HG03139 (cell line): ENCODE data around the gene DAB1.

Experiments used
- ATAC-seq: cut with Tn5 transposase; IDR thresholded peaks from one replicate; pipeline ENCODE4 v1.9.1; 2021; ENCODE audit not compliant: unreplicated experiment

The DAB1 gene

DNA sequence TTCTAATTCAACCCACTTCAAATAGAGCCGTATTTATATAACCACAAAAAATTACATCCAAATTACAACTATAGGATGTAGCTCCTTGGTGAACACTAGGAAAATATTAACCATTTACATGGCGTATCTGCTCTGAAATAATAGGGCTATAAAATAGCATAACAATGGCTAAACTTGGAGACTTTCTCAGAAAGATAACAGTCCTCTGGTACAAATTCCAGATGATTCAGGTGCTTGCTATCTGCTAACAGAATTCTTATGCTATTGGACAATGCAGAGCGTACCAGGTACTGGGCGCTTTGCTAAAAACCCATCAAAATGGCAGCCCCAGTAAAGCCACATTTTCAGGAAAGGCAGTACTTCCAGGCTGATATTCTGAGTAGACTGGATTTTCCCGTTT is 248.4 kb downstream of the DAB1 start:
- no peak for ATAC-seq

GRCh38 chr1:57172040-57172439 is 251.8 kb downstream of the DAB1 start:
- ATAC-seq = no peak

GRCh38 chr1:57167997-57168396 is 255.9 kb downstream of the DAB1 start:
- no peak for ATAC-seq

- ATAC-seq = no peak
Measured at GRCh38 chr1:57165546-57165945, 258.3 kb downstream of the DAB1 start.

GRCh38 chr1:57164584-57164983 is 259.3 kb downstream of the DAB1 start:
- no peak for ATAC-seq

- ATAC-seq = no peak
Measured at GRCh38 chr1:57163789-57164188, 260.1 kb downstream of the DAB1 start.

- ATAC-seq = no peak
Measured at GRCh38 chr1:57163325-57163724, 260.5 kb downstream of the DAB1 start.

- ATAC-seq = no peak
Measured at GRCh38 chr1:57162607-57163261, 261.1 kb downstream of the DAB1 start.

- no peak for ATAC-seq
Measured at GRCh38 chr1:57160594-57160993, 263.3 kb downstream of the DAB1 start.

DNA sequence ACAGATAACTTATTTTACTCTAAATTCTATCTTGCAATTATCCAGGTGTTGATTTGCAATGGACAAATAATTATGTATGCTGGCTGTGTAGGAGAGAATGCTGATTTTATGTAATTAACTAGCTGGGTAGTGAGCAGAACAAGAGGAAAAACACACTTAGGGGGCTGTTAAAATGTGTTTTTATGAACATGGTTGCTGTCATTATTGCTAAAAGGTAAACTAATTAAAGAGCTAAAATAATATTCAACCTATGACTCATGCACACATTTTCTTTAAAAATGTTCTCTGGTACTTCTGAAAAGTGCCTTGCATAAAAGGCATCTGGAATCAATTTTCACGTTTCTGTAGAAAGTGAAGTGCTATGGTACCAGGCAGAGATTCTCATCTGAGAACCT is 265.3 kb downstream of the DAB1 start:
- no peak for ATAC-seq

DNA sequence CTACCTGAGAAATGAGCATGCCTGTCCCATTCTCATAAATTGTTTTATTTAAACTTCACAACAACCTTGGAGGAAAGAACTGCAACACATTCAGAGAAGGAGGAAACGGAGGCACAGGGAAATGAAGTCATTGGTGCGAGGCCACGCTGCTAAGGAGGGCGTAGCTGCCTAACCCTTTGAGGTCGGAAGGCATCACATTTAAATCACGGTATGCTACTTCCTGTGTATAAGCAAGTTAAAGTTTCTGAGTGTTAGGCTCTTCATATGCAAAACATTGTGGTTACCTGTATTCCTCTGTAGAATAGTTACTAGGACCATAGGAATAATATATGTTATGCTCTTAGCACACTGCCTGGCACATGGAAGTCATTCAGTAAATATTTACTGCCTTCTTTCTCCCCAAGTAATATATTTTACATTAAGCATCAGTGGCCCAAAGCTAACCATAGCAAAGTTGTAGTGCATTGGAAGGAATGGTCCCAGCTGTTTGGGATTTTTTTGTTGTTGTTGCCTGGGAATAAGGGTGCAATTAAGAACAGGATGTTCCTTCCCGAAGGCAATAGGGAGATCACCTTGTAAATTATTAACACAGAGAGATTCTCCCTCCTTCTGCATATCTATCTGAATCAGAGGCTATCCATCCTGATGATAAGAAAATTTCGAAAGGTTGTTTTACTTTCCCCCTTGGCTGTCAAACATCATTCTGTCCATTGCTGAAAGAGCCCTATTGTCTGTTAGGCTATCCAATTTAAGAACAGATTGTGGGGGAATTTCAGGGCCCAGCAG is 265.8 kb downstream of the DAB1 start:
- ATAC-seq = no peak

- ATAC-seq = no peak
Measured at GRCh38 chr1:57156907-57157306, 267.0 kb downstream of the DAB1 start.

- ATAC-seq = no peak
Measured at GRCh38 chr1:57146100-57146499, 277.8 kb downstream of the DAB1 start.

- ATAC-seq = no peak
Measured at GRCh38 chr1:57142999-57143398, 280.9 kb downstream of the DAB1 start.

DNA sequence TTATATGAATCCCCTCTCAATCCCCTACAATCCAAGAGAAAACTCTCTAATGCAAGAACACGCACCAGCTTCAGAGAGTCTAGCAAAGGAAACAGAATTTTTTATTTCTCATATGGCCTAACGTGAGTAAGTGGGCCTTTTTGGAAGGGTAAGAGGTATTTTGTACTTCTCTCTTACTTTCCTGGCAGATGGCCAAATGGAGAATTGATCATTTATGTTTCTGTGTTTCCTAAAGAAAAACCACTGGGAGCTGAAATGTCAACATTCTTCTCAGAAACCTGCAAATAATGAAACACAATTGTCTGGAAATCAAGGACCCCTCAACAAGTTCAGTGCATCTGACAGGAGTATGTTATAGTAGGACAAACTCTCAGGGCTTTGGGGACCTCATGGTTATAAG is 281.7 kb downstream of the DAB1 start:
- ATAC-seq = no peak

DNA sequence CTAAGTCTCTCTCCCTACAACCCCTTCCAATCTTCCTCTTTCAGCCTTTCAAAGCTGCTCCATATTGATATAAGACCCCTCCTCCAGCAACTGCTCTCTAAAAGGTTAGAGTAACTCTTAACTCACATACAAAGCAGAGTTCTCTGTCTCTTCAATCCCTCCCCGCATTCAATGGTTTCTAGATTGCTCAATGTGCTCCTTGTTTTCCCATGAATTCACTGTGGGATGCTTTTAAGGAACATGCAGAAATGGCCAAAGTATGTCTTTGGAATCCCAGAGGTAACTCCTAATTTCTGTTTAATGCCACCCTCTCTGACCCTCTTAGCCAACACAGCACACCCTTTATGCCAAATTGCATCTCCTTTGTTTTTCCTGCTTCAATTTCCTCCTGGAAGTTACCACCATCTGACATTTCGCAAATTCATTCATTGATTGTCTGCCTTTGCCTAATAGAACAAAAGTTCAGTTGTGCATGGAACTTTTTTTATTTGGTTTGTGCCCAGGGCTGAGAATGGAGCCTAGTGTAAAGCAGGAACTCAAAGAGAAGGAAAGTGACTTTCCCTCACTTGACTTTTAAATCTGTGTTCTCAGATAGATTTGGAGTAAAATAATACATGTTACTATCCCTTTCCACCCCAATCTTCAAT is 285.3 kb downstream of the DAB1 start:
- ATAC-seq = no peak

DNA sequence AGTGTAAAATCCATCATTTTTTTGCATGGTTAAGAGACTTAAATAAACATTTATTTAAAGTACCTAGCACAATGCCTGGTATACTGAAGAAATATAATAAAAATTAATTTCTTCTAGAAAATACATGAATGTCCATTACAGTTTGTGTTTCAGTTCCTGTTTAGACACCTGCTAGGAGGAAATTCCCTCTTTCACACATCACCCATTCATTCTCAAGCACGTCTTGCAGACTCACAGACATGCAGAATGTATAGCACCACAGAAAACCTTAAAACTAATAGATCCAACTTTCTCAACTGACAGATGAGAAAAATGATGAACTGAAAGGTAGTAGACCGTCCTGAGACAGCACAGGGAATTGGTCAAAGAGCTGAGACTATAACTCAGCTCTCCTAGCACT is 285.9 kb downstream of the DAB1 start:
- ATAC-seq = no peak

- ATAC-seq = no peak
Measured at GRCh38 chr1:57134803-57135202, 289.1 kb downstream of the DAB1 start.

DNA sequence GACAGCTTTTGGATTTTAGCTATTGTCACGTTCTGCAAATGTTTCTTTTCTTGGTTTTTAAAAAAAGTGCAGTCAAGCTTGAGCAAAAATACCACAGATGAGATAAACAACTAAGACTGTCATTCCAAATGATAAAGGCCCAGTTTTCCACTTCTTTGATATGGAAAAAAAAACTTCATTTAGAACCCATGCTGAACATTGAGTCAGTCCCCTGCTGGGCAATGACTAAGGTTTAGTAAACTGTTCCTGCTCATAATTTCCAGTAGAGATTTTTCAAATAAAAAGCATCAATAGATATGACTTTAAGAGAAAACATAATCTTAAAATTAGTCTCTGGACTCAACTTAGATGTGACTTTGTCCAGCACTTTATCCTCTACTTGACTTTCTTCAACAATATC is 290.2 kb downstream of the DAB1 start:
- ATAC-seq = no peak

DNA sequence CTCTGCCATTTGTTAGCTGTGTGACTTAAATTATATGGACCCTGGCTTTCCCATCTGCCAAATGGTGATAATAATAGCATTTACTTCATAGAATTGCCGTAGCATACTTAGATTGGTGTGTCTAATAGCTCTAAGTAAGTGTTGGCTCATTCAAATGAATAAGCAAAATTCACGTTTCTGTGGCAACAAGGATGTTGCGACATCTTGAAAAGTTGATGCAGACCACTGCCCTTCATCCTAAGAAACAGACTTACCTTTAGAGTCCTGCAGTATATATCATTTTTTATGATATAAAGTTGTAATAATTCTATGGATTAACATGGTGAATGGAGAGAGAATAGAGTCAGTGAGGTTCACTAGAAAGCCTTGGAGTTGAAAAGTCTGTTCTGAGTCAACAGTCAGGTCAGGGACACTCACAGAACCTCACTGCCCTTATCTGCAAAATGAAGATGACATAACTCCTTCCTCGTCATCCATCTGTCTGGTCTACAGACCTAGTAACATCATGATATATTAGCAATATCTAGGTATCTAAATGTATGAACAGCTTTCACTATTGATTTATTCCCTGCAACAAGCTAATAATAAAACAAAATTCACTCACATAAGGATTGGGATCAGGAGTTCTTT is 290.8 kb downstream of the DAB1 start:
- ATAC-seq = no peak

DNA sequence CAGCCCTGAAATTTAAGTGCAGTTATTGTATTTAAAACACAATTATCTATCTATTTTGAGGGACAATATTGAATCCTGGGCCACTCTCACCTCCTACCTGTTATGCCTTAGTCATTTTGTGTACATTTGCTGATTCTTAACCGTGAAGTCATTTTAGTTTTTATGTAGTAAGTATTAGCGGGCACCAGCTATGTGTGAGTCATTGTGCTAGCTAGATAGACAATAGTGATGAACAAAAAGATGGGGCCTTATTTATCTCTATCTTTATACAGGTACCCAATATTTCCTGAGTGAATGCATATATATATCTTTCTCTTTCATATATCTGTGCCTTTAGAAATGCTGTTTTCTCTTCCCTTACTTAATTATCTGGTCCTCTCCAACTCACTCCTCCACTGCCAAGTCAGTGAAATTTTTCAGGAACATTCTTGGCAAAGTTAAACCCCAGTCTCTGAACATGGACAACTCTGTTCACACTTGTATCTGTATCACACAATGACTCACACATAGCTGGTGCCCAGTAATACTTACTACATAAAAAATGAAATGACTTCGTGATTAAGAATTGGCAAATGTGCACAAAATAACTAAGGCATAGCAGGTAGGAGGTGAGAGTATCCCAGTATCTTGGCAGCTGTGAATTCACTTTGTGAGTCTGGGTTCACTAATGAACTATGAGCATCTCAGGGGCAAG is 292.0 kb downstream of the DAB1 start:
- ATAC-seq = no peak
